ENCODE data around the gene TTLL11. TPM values are rescaled to one million over a fixed set of nuclear protein-coding genes. Genes with fewer than 3 reads are reported as not detected.

TTLL11 gene
- total and polyA plus RNA-seq, 4 donors: 1.4 to 4.5 (median 3.6) TPM

DNA sequence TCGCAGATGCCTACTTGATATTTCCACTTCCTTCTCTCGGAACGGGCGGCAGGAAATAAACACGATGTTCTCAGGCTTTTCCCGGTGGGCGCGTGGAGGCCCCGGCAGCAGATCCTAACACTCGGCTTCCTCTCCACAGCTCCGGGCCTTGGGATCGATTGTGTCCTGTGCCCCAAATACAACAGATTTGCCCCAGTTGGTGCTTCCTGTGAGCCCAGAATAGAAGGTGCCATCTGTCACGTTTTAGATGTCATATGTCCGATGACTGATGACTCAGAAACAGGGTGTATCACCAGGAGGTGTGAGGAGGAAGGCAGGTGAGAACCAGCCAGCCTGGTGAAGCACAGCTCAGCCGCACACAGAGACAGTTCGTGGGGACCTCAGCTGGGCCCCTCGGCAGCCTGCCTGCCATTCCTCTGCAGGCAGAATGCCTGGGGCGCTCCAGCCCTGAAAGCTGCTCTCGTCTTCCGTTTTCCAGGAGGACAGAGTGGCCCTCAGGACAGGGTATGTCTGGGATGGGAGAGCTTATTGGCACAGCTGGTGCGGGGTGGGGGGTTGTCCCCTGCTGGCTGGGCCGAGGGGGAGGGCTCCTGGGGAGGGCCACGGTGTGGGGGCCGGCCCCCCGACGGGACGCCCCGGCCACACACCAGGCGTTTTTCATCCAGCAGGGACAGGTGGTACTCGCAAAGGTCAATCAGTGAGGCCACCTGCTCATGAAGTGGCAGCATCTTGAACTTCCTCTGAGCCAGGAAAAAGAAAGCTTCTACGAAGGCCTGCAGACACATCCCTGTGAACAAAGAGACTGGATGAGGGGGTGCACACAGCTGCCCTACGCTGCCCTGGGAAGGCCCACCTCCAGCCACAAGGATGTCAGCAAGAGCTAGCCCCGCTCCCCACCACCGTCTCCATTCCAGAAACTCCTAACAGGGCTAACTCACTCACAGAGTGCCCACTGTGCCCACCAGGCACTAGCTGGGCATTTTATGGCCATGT is 270.7 kb downstream of the TTLL11 start:
- TF ChIP-seq GABPA (IDR thresholded peaks at IDR 0.05 in 1 of 2, conservative IDR thresholded peaks at IDR 0.05 in 1 of 2) (no peak), RXRA (IDR thresholded peaks at IDR 0.05) (no peak), FOXA2 (IDR thresholded peaks at IDR 0.05) (no peak), NR2F2 (IDR thresholded peaks at IDR 0.05) (no peak), FOXA1 (IDR thresholded peaks at IDR 0.05) (no peak), SP1 (IDR thresholded peaks at IDR 0.05) (no peak), YY1 (IDR thresholded peaks at IDR 0.05) (no peak), EGR1 (IDR thresholded peaks at IDR 0.05; ENCODE audit: low read depth in 2 of 2) (no peak), HNF4A (conservative IDR thresholded peaks at IDR 0.05) (no peak), HNF4G (IDR thresholded peaks at IDR 0.05) (no peak), JUND (IDR thresholded peaks at IDR 0.05) (no peak)
- TF ChIP-seq, protein P1, sequence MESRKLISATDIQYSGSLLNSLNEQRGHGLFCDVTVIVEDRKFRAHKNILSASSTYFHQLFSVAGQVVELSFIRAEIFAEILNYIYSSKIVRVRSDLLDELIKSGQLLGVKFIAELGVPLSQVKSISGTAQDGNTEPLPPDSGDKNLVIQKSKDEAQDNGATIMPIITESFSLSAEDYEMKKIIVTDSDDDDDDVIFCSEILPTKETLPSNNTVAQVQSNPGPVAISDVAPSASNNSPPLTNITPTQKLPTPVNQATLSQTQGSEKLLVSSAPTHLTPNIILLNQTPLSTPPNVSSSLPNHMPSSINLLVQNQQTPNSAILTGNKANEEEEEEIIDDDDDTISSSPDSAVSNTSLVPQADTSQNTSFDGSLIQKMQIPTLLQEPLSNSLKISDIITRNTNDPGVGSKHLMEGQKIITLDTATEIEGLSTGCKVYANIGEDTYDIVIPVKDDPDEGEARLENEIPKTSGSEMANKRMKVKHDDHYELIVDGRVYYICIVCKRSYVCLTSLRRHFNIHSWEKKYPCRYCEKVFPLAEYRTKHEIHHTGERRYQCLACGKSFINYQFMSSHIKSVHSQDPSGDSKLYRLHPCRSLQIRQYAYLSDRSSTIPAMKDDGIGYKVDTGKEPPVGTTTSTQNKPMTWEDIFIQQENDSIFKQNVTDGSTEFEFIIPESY (IDR thresholded peaks at IDR 0.05): no peak
- TF ChIP-seq, protein P2, sequence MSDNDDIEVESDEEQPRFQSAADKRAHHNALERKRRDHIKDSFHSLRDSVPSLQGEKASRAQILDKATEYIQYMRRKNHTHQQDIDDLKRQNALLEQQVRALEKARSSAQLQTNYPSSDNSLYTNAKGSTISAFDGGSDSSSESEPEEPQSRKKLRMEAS (IDR thresholded peaks at IDR 0.05): no peak
- Histone ChIP-seq H3K4me1 (ENCODE audit: control insufficient read depth in 4 of 4, insufficient read depth in 4 of 4, low read length in 3 of 4) (no peaks in the 10 kb centered on the region), H3K27ac (ENCODE audit: low read depth in 1 of 2, low read length in 2 of 2) (no peak overlapping the region), H3K9me3 (ENCODE audit: control insufficient read depth in 4 of 4, low read length in 3 of 4) (no peaks in the 10 kb centered on the region), H3K27me3 (ENCODE audit: control insufficient read depth in 4 of 4, insufficient read depth in 4 of 4, low read length in 3 of 4) (no peaks in the 10 kb centered on the region), H3K9ac (ENCODE audit: low read depth in 1 of 2, low read length in 2 of 2) (no peak overlapping the region), H3K4me3 (ENCODE audit: low read depth in 1 of 3, low read length in 3 of 3) (no peak overlapping the region), H3K36me3 (ENCODE audit: control insufficient read depth in 4 of 4, insufficient read depth in 3 of 4, low read depth in 1 of 4, low read length in 3 of 4) (no peaks in the 10 kb centered on the region)
- peak; percentile 33 for DNase-seq (ENCODE audit: low spot score)
- 87% methylated on average over 34 of the region's 34 CpGs for WGBS

GRCh38 chr9:121821326-121821725 is 271.8 kb downstream of the TTLL11 start:
- no peak overlapping the region for H3K4me3 ChIP-seq (ENCODE audit: low read depth in 1 of 3, low read length in 3 of 3)
- no peak for DNase-seq (ENCODE audit: low spot score)
- no peak overlapping the region for H3K27ac ChIP-seq (ENCODE audit: low read depth in 1 of 2, low read length in 2 of 2)
- no peaks in the 10 kb centered on the region for H3K36me3 ChIP-seq (ENCODE audit: control insufficient read depth in 4 of 4, insufficient read depth in 3 of 4, low read depth in 1 of 4, low read length in 3 of 4)
- H3K4me1 ChIP-seq (ENCODE audit: control insufficient read depth in 4 of 4, insufficient read depth in 4 of 4, low read length in 3 of 4): no peaks in the 10 kb centered on the region
- H3K9me3 ChIP-seq (ENCODE audit: control insufficient read depth in 4 of 4, low read length in 3 of 4): no peaks in the 10 kb centered on the region
- no peaks in the 10 kb centered on the region for H3K27me3 ChIP-seq (ENCODE audit: control insufficient read depth in 4 of 4, insufficient read depth in 4 of 4, low read length in 3 of 4)
- WGBS: 99% methylated on average over 5 of the region's 5 CpGs
- H3K9ac ChIP-seq (ENCODE audit: low read depth in 1 of 2, low read length in 2 of 2): no peak overlapping the region
- TF ChIP-seq ATF3 (IDR thresholded peaks at IDR 0.05): no peak
- TF ChIP-seq, protein P1 (IDR thresholded peaks at IDR 0.05): no peak
